Duodenal mucosa (tissue), 2 donors: ENCODE results near the gene HNRNPLL.

Source experiments
- H3K27ac ChIP-seq: one replicate; pipeline ENCODE4 v1.7.0; 2013; ENCODE audit warnings: low read depth, low read length
- H3K27me3 ChIP-seq, 2 donors: one replicate each; pipeline ENCODE4 v1.7.0; 2013; ENCODE audit warnings: low read length in 2 of 2, control low read depth in 1 of 2; ENCODE audit not compliant: insufficient read depth in 2 of 2, control insufficient read depth in 1 of 2
- H3K36me3 ChIP-seq, 2 donors: one replicate each; pipeline ENCODE4 v1.7.0; 2013; ENCODE audit warnings: low read length in 2 of 2, control low read depth in 1 of 2; ENCODE audit not compliant: insufficient read depth in 2 of 2, control insufficient read depth in 1 of 2
- H3K4me1 ChIP-seq, 2 donors: one replicate each; pipeline ENCODE4 v1.7.0; 2013; ENCODE audit warnings: low read length in 2 of 2, control low read depth in 1 of 2; ENCODE audit not compliant: insufficient read depth in 2 of 2, control insufficient read depth in 1 of 2
- H3K4me3 ChIP-seq, 2 donors: one replicate each; pipeline ENCODE4 v1.7.0; 2013; ENCODE audit warnings: low read length in 2 of 2, low read depth in 1 of 2
- H3K9ac ChIP-seq, 2 donors: one replicate each; pipeline ENCODE4 v1.7.0; 2013; ENCODE audit warnings: low read length in 2 of 2, low read depth in 1 of 2
- H3K9me3 ChIP-seq, 2 donors: one replicate each; pipeline ENCODE4 v1.7.0; 2013; ENCODE audit warnings: low read length in 2 of 2, control low read depth in 1 of 2; ENCODE audit not compliant: control insufficient read depth in 1 of 2

HNRNPLL gene

GRCh38 chr2:38605298-38605830 lies 2.6 kb upstream of the HNRNPLL start:
- Histone ChIP-seq H3K9me3 (no peaks in the 10 kb centered on the region), H3K4me3 (no peak overlapping the region), H3K27ac (no peak overlapping the region), H3K36me3 (no peaks in the 10 kb centered on the region), H3K9ac (no peak overlapping the region), H3K4me1 (peaks cover 0 to 6% of the 10 kb centered on the region in 2 donors), H3K27me3 (no peaks in the 10 kb centered on the region)

GRCh38 chr2:38603402-38604290 lies 918 bp upstream of the HNRNPLL start:
- peak overlapping the region; percentile 81 to 83 for H3K4me3 ChIP-seq
- H3K4me1 ChIP-seq = peaks cover 10 to 18% of the 10 kb centered on the region in 2 donors
- H3K9ac ChIP-seq = peak overlapping the region; percentile 48 to 78

GRCh38 chr2:38602136-38602731 lies 494 bp downstream of the HNRNPLL start:
- peaks cover 17 to 29% of the 10 kb centered on the region in 2 donors for H3K4me1 ChIP-seq
- peak overlapping the region; percentile 96 for H3K27ac ChIP-seq
- H3K36me3 ChIP-seq = no peaks in the 10 kb centered on the region

More at GRCh38 chr2:38603402-38604290, 918 bp upstream of the HNRNPLL start:
- Histone ChIP-seq H3K9me3 (no peaks in the 10 kb centered on the region), H3K27me3 (no peaks in the 10 kb centered on the region), H3K36me3 (no peaks in the 10 kb centered on the region), H3K27ac (peak overlapping the region; percentile 41)

GRCh38 chr2:38601463-38602135 lies 1.1 kb downstream of the HNRNPLL start:
- H3K4me1 ChIP-seq = peaks cover 17 to 34% of the 10 kb centered on the region in 2 donors
- H3K9me3 ChIP-seq = no peaks in the 10 kb centered on the region
- peak overlapping the region; percentile 81 for H3K4me3 ChIP-seq
- peak overlapping the region; percentile 82 to 92 for H3K9ac ChIP-seq
- H3K36me3 ChIP-seq = no peaks in the 10 kb centered on the region
- H3K27ac ChIP-seq = peak overlapping the region; percentile 96
- no peaks in the 10 kb centered on the region for H3K27me3 ChIP-seq

More at GRCh38 chr2:38602136-38602731, 494 bp downstream of the HNRNPLL start:
- H3K9me3 ChIP-seq = no peaks in the 10 kb centered on the region
- peak overlapping the region; percentile 81 for H3K4me3 ChIP-seq
- no peaks in the 10 kb centered on the region for H3K27me3 ChIP-seq
- peak overlapping the region; percentile 82 to 92 for H3K9ac ChIP-seq

- Histone ChIP-seq H3K4me3 (peak overlapping the region; percentile 81), H3K27me3 (no peaks in the 10 kb centered on the region), H3K9me3 (no peaks in the 10 kb centered on the region), H3K27ac (no peak overlapping the region), H3K4me1 (peaks cover 17 to 36% of the 10 kb centered on the region in 2 donors), H3K9ac (peak overlapping the region; percentile 82 to 92), H3K36me3 (no peaks in the 10 kb centered on the region)
These were observed 1.7 kb downstream of the HNRNPLL start for GRCh38 chr2:38600921-38601455.

- H3K9me3 ChIP-seq = no peaks in the 10 kb centered on the region
- H3K27me3 ChIP-seq = no peaks in the 10 kb centered on the region
- H3K27ac ChIP-seq = no peak overlapping the region
- no peaks in the 10 kb centered on the region for H3K36me3 ChIP-seq
- peak overlapping the region; percentile 81 for H3K4me3 ChIP-seq
- peak overlapping the region; percentile 41 to 82 for H3K9ac ChIP-seq
- H3K4me1 ChIP-seq = peaks cover 17 to 36% of the 10 kb centered on the region in 2 donors
These were observed 2.4 kb downstream of the HNRNPLL start for GRCh38 chr2:38600242-38600891.

- peaks cover 17 to 36% of the 10 kb centered on the region in 2 donors for H3K4me1 ChIP-seq
- no peak overlapping the region for H3K27ac ChIP-seq
- peak overlapping the region; percentile 20 to 82 for H3K9ac ChIP-seq
- H3K27me3 ChIP-seq = no peaks in the 10 kb centered on the region
- peak overlapping the region; percentile 81 for H3K4me3 ChIP-seq
- no peaks in the 10 kb centered on the region for H3K36me3 ChIP-seq
- no peaks in the 10 kb centered on the region for H3K9me3 ChIP-seq
These were observed 3.0 kb downstream of the HNRNPLL start for GRCh38 chr2:38599706-38600105.

- Histone ChIP-seq H3K36me3 (no peaks in the 10 kb centered on the region), H3K4me3 (peak overlapping the region in 1 of 2 donors; percentile 1), H3K27ac (no peak overlapping the region), H3K27me3 (no peaks in the 10 kb centered on the region), H3K4me1 (peaks cover 17 to 35% of the 10 kb centered on the region in 2 donors), H3K9me3 (no peaks in the 10 kb centered on the region), H3K9ac (peak overlapping the region in 1 of 2 donors; percentile 20)
These were observed 3.8 kb downstream of the HNRNPLL start for GRCh38 chr2:38598991-38599295.

- peak overlapping the region in 1 of 2 donors; percentile 20 for H3K9ac ChIP-seq
- no peaks in the 10 kb centered on the region for H3K36me3 ChIP-seq
- peak overlapping the region in 1 of 2 donors; percentile 1 for H3K4me3 ChIP-seq
- H3K27ac ChIP-seq = no peak overlapping the region
- peaks cover 17 to 30% of the 10 kb centered on the region in 2 donors for H3K4me1 ChIP-seq
- no peaks in the 10 kb centered on the region for H3K27me3 ChIP-seq
- no peaks in the 10 kb centered on the region for H3K9me3 ChIP-seq
These were observed 4.3 kb downstream of the HNRNPLL start for GRCh38 chr2:38598200-38598990.
